HG03469 (cell line): ENCODE results near the gene TUBGCP2.
"Not testable (repeated sequence)": the region's sequence is repeated elsewhere in the genome, so short reads cannot be mapped to it uniquely, and the experiment has no call there.

ENCODE experiments used
- ATAC-seq: cut with Tn5 transposase; IDR thresholded peaks from one replicate; pipeline ENCODE4 v1.9.1; 2021; ENCODE audit warnings: mild to moderate bottlenecking, moderate library complexity, moderate number of reproducible peaks; ENCODE audit not compliant: unreplicated experiment

The TUBGCP2 gene

GRCh38 chr10:133268532-133268931, 40.1 kb downstream of the TUBGCP2 start:
- no peak for ATAC-seq

GRCh38 chr10:133267829-133268228, 40.8 kb downstream of the TUBGCP2 start:
- no peak for ATAC-seq

DNA sequence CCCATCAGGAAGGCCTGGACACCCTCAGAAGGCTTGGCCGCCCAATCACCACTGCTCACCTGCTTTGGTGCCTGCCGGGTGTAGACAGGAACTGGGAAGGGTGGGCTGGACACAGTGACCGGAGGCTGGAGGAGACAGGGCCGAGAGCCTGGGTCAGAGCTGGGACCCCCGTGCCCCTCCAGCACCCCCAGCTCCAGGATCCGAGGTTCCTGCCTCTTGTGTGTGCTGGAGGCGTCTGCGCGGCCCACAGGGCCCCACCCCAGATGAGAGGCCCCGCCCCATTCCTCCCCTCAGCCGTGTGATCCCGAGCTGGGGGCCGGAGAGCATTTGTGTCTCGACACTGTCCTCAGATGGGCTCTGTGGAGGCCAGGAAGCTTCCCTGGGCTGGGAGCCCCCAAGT, 41.4 kb downstream of the TUBGCP2 start:
- no peak for ATAC-seq

DNA sequence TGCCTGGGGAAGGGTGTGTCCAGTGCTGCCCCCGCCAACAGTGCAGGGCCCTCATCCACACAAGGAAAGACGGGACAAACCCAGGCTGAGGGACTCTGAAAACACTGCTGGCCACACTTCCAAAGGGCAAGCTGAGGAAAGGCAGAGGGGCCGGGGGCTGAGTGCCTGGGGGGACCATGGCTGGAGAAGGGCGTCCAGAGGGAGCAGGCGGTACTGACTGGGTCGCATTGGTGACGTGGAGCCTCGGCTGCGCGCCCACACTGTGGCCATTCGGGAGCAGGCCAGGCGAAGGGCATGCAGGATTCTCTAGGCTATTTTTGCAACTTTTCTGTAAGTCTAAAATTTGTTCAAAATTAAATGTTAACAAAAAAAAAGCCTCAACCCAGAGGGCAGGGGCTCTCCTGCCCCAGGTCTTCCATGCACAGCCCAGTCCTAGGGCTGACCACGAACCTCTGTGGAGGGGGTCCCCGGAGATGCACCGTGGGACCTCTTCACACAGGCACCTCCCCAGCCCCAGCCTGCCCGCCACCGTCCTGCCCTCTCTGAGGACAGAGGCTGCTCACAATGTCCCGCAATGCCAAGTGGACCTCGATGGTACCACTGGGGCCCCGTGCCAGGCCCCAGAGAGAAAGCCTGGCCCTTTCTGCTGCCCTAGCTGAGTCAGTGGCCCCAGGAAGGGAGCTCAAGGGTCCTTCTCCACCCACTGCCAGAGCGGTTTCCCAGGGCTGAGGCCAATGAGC, 42.4 kb downstream of the TUBGCP2 start:
- ATAC-seq: no peak

GRCh38 chr10:133265052-133265451, 43.6 kb downstream of the TUBGCP2 start:
- not testable (repeated sequence) for ATAC-seq

- ATAC-seq: no peak
Observed at GRCh38 chr10:133264461-133264860, 44.2 kb downstream of the TUBGCP2 start.

GRCh38 chr10:133263674-133264073, 45.0 kb downstream of the TUBGCP2 start:
- ATAC-seq: no peak

- no peak for ATAC-seq
Observed at GRCh38 chr10:133262696-133263095, 46.0 kb downstream of the TUBGCP2 start.

DNA sequence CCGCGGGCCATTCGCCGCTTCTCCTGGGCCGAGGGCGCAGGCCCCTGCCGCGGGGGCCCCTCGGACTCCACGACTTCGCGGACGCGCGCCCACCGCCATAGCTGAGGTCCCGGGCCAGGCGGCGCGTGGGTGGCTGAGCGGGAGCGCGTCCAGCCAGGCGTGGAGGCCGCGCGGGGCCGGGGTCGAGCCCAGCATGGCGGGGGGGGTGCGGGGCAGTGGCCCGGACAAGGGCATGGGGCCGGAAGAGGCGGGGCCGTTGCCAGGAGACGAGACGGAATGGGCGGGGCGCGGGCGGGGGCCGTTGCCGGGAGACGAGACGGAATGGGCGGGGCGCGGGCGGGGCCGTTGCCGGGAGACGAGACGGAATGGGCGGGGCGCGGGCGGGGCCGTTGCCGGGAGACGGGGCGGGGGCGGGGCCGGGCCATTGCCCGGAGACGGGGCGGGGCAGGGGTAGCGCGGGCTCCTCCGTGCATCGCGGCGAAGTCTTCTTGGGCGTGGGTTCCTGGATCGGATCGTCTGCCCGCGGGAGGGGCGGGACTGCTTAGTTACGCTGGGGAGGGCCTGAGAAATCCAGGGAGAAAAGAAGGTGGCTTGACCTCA, 46.8 kb downstream of the TUBGCP2 start:
- peak; percentile 27 for ATAC-seq

- peak; percentile 38 for ATAC-seq
Observed at GRCh38 chr10:133260895-133261725, 47.6 kb downstream of the TUBGCP2 start.

GRCh38 chr10:133259602-133259989, 49.1 kb downstream of the TUBGCP2 start:
- ATAC-seq: no peak

GRCh38 chr10:133258818-133259601, 49.7 kb downstream of the TUBGCP2 start:
- no peak for ATAC-seq

GRCh38 chr10:133258066-133258817, 50.4 kb downstream of the TUBGCP2 start:
- ATAC-seq: no peak

DNA sequence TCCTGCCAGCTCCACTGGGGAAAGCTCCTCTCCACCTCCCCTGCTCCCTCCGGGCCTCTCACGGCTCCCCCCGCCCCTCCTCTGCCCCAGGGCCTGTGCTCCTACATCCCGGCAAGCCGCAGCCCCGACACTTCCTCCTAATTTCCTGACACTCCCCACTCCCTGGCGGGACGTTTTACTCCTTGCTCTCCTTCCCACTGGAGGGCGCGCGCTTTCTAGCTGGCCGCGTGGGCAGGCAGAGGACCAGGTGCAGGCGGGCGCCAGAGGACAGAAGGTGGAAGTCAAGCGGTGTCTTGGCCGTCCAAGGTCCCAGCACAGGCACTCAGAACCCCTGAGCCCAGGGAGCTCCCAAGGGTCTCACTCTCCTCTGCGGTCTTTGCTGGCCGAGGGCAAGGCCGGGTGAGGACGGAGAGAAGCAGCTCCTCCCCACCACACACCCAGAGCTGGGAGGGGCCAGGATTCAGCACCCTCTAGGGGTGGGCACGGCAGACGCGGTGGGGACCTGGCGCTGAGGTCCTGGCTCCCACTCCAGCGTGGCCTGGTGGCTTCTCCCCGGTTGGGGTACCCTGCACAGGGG, 51.1 kb downstream of the TUBGCP2 start:
- no peak for ATAC-seq

DNA sequence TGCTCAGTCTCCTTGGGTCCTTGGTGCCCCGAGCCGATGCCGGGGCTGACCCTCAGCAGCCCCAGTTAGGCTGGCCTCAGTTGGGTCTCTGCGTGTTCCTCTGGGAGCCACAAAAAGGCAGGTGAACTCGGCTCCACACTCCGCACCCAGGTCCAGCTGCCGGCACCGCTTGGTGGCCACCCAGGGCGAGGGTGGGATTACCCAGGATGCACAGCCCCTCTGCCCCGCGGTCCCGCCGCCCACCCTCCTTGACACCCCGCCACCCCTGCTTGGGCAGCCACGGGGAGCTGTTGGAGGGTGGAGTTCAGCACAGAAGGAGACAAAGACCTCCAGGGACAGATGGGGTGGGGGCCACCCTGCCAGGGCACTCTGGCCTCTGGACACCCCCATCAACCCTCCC, 53.3 kb downstream of the TUBGCP2 start:
- no peak for ATAC-seq

DNA sequence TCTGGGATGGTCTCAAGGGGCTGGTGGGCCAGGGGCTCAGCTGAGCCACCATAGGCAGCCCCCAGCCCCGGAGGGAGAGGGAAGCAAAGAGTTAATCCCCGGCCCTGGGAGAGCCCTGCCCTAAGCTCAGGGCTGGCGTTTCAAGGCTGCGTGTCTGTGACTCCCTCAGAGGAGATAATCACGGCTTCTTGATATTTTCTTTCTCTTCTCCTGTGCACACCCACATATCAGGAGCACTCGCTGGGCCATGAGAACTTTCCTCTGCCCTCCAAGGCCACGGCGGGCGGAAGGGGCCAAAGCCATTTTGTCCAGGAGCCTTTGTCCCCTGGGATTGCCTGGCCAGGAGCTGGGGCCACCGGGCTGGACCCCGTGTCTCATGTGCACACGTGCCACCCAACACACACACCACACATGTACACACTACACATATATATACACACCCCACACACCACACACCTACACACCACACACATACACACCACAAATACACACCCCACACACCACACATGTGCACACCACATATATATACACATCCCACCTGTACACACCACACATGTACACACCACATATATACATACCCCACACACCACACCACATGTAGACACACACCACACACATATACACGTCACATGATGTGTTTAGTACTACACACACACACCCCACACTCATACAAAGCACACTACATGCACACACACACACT, 54.1 kb downstream of the TUBGCP2 start:
- no peak for ATAC-seq

GRCh38 chr10:133253361-133253955, 55.2 kb downstream of the TUBGCP2 start:
- ATAC-seq: no peak

- ATAC-seq: no peak
Observed at GRCh38 chr10:133252223-133252552, 56.5 kb downstream of the TUBGCP2 start.
